Breast epithelium (tissue), 3 donors: Measurements from ENCODE around the gene SLC25A44.

Experiments
- CTCF ChIP-seq, 3 donors: fragments of 450-650 bp; IDR thresholded peaks; one replicate each; pipeline ENCODE4 v1.5.1; 2016 to 2017; ENCODE audit warnings: antibody characterized with exemption in 3 of 3, mild to moderate bottlenecking in 3 of 3, moderate library complexity in 3 of 3
- POLR2AphosphoS5 ChIP-seq, 3 donors: sonication (generic); formaldehyde crosslinking; IDR thresholded peaks; one replicate each; pipeline ENCODE4 v1.6.1; 2017; ENCODE audit warnings: antibody characterized with exemption in 3 of 3

GRCh38 chr1:156160743-156161171 lies 33.1 kb upstream of the SLC25A44 start:
- no peak for TF ChIP-seq POLR2AphosphoS5 (IDR thresholded peaks at IDR 0.05)
- no peak for TF ChIP-seq CTCF (IDR thresholded peaks at IDR 0.05)
